ENCODE data around the gene AP1B1. TPM values are rescaled to one million over a fixed set of nuclear protein-coding genes. Genes with fewer than 3 reads are reported as not detected.

The AP1B1 gene
- total RNA-seq, 1 donor: 37.3 TPM

DNA sequence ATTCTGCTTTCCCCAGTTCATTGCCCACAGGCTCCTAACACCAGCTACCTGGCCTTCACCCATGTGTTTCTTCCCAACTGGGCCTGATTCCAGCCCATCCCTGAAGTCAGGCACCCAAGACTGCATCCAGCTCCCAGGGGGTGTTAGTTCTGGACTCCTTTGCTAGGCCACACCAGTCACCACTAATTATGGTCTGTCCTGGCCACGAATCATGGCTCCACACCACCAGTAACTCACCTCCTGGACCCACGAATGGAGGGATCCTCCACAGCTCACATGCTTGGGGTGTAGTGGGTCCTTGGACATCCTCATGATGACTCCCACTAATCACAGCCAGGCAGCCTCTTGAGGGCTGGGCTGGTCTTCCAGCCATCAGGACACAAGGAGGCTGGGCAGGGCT lies 69.3 kb downstream of the AP1B1 start:
- Histone ChIP-seq H3K4me1 (ENCODE audit: insufficient read depth, low read length) (no peaks in the 10 kb centered on the region), H2AFZ (ENCODE audit: low read length) (no peak overlapping the region), H3K79me2 (ENCODE audit: insufficient read depth, low read length) (no peaks in the 10 kb centered on the region), H3K4me3 (ENCODE audit: insufficient read depth, low read length) (no peak overlapping the region), H3K27me3 (ENCODE audit: insufficient read depth, low read length) (peaks cover 31% of the 10 kb centered on the region), H3K4me2 (ENCODE audit: insufficient read depth, low read length) (no peak overlapping the region), H4K20me1 (ENCODE audit: insufficient read depth, low read length) (peaks cover 4% of the 10 kb centered on the region), H3K36me3 (ENCODE audit: insufficient read depth, low read length) (no peaks in the 10 kb centered on the region), H3K9me3 (ENCODE audit: low read depth, low read length) (no peaks in the 10 kb centered on the region), H3K27ac (ENCODE audit: low read depth, low read length) (no peak overlapping the region)
- TF ChIP-seq, protein P1, sequence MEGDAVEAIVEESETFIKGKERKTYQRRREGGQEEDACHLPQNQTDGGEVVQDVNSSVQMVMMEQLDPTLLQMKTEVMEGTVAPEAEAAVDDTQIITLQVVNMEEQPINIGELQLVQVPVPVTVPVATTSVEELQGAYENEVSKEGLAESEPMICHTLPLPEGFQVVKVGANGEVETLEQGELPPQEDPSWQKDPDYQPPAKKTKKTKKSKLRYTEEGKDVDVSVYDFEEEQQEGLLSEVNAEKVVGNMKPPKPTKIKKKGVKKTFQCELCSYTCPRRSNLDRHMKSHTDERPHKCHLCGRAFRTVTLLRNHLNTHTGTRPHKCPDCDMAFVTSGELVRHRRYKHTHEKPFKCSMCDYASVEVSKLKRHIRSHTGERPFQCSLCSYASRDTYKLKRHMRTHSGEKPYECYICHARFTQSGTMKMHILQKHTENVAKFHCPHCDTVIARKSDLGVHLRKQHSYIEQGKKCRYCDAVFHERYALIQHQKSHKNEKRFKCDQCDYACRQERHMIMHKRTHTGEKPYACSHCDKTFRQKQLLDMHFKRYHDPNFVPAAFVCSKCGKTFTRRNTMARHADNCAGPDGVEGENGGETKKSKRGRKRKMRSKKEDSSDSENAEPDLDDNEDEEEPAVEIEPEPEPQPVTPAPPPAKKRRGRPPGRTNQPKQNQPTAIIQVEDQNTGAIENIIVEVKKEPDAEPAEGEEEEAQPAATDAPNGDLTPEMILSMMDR (IDR thresholded peaks at IDR 0.05; ENCODE audit: extremely low read depth, low read depth, low read length): no peak
- DNase-seq (ENCODE audit: insufficient read length, low spot score, missing footprints): peak; percentile 47

DNA sequence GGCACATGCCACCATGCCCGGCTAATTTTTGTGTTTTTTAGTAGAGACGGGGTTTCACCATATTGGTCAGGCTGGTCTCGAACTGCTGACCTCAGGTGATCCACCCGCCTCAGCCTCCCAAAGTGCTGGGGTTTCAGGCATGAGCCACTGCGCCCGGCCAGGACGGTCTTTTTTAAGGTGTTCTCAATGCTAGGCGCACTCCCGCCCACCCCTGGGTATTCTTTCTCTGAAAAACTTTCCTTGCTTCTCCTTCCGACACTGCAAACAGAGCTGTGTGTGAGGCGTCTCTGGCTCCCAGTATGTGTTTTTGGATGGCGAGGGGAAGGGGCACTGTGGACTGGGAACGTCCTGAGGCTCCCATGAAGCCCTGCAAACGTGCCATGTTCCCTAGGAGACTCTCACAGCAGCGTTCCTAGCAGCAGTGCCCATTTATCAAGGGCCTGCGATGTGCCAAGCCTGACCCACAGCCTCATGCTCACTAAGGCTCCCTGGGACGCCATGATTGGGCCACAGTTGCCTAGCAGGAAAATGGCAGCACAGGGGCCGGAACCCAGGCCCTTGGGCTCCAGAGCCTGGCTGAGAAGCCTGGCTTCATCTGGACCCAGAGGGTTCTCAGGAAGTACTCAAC lies 70.4 kb downstream of the AP1B1 start:
- no peak overlapping the region for H3K4me3 ChIP-seq (ENCODE audit: insufficient read depth, low read length)
- TF ChIP-seq, protein P1 (IDR thresholded peaks at IDR 0.05; ENCODE audit: extremely low read depth, low read depth, low read length): no peak
- H3K9me3 ChIP-seq (ENCODE audit: low read depth, low read length): no peaks in the 10 kb centered on the region
- no peak overlapping the region for H2AFZ ChIP-seq (ENCODE audit: low read length)
- DNase-seq (ENCODE audit: insufficient read length, low spot score, missing footprints): peak; percentile 45
- H3K36me3 ChIP-seq (ENCODE audit: insufficient read depth, low read length): no peaks in the 10 kb centered on the region
- H3K4me1 ChIP-seq (ENCODE audit: insufficient read depth, low read length): no peaks in the 10 kb centered on the region
- peaks cover 41% of the 10 kb centered on the region for H3K27me3 ChIP-seq (ENCODE audit: insufficient read depth, low read length)
- peaks cover 6% of the 10 kb centered on the region for H4K20me1 ChIP-seq (ENCODE audit: insufficient read depth, low read length)
- no peaks in the 10 kb centered on the region for H3K79me2 ChIP-seq (ENCODE audit: insufficient read depth, low read length)
- H3K4me2 ChIP-seq (ENCODE audit: insufficient read depth, low read length): no peak overlapping the region
- no peak overlapping the region for H3K27ac ChIP-seq (ENCODE audit: low read depth, low read length)

DNA sequence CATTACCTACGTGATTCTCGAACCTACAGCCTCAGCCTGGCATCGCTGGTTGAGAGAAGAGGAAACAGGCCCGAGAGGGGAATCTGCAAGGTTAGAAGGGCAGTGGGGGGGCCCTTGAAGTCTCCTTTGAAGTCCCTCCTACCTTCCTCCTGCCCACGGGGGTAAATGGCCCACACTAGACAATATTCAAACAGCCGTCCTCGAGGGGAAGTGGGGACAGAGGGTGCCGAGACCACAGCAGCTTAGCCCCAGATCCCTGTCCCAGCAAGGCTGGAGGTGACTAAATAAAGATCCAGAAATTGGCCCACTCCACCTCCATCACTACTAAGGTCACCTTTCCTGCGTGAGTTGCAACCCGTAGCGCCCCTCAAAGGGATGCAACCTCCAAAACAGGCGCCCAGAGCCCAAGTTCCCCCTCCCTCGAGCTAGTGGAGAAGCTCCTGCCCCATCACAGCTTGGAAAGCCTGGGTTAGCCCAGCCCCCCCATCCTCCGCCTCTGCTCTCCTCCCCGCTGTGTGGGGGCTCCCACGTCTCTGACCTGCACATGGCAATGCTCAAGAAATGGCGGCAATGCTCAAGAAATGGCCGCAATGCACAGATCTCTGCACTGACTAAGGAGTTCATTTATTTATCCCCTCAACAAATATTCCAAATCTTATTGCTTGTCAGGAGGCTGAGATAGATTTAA lies 72.1 kb downstream of the AP1B1 start:
- no peak overlapping the region for H3K4me2 ChIP-seq (ENCODE audit: insufficient read depth, low read length)

More for the DNA sequence above, 72.1 kb downstream of the AP1B1 start:
- peaks cover 6% of the 10 kb centered on the region for H3K4me1 ChIP-seq (ENCODE audit: insufficient read depth, low read length)
- H4K20me1 ChIP-seq (ENCODE audit: insufficient read depth, low read length): peaks cover 10% of the 10 kb centered on the region
- peaks cover 41% of the 10 kb centered on the region for H3K27me3 ChIP-seq (ENCODE audit: insufficient read depth, low read length)
- H3K27ac ChIP-seq (ENCODE audit: low read depth, low read length): no peak overlapping the region
- no peaks in the 10 kb centered on the region for H3K36me3 ChIP-seq (ENCODE audit: insufficient read depth, low read length)
- TF ChIP-seq, protein P1 (IDR thresholded peaks at IDR 0.05; ENCODE audit: extremely low read depth, low read depth, low read length): no peak
- no peak overlapping the region for H3K4me3 ChIP-seq (ENCODE audit: insufficient read depth, low read length)
- peak; percentile 86 for DNase-seq (ENCODE audit: insufficient read length, low spot score, missing footprints)
- no peaks in the 10 kb centered on the region for H3K9me3 ChIP-seq (ENCODE audit: low read depth, low read length)
- no peak overlapping the region for H2AFZ ChIP-seq (ENCODE audit: low read length)
- H3K79me2 ChIP-seq (ENCODE audit: insufficient read depth, low read length): no peaks in the 10 kb centered on the region

Data from osteoblast (primary cell).